Thyroid gland (tissue), 4 donors: Measurements from ENCODE around the gene RFX4. TPM values are rescaled to one million over a fixed set of nuclear protein-coding genes. Genes with fewer than 3 reads are reported as not detected.

ENCODE experiments used
- DNase-seq, 2 donors: peaks; one replicate each; pipeline ENCODE4 v3.0.0-alpha.2; 2019
- H3K27ac ChIP-seq, 3 donors: fragments of 200-600 bp; sonication (generic); 1 replicate in 2 of 3; 2 replicates in 1 of 3; pipeline ENCODE4 v1.5.1; 2016 to 2019; ENCODE audit warnings: mild to moderate bottlenecking in 1 of 3, moderate library complexity in 1 of 3
- H3K27me3 ChIP-seq: fragments of 200-600 bp; sonication (generic); one replicate; pipeline ENCODE4 v1.5.1; 2019
- H3K36me3 ChIP-seq, 2 donors: fragments of 200-600 bp; sonication (generic); one replicate each; pipeline ENCODE4 v1.5.1; 2016 to 2019
- H3K4me1 ChIP-seq, 2 donors: fragments of 200-600 bp; sonication (generic); one replicate each; pipeline ENCODE4 v1.5.1; 2017 to 2019
- H3K4me3 ChIP-seq, 3 donors: fragments of 200-600 bp; sonication (generic); replicated peaks in 1 of 3; 1 replicate in 2 of 3; 2 replicates in 1 of 3; pipeline ENCODE4 v1.5.1; 2016; ENCODE audit warnings: mild to moderate bottlenecking in 1 of 3
- H3K9me3 ChIP-seq: fragments of 200-600 bp; sonication (generic); one replicate; pipeline ENCODE4 v1.5.1; 2017
- POLR2A ChIP-seq, 2 donors: fragments of 450-650 bp; IDR thresholded peaks; one replicate each; pipeline ENCODE4 v1.6.1; 2017; ENCODE audit warnings: antibody characterized with exemption in 2 of 2, mild to moderate bottlenecking in 2 of 2, moderate library complexity in 1 of 2
- WGBS, 2 donors: methylation state at CpG; one replicate each; pipeline ENCODE4 v1.1.5; 2017; 5-methylcytosine and 5-hydroxymethylcytosine counted together
- intact Hi-C: fragments of 100-400 bp; cut with DNase I; formaldehyde crosslinking; loops from one replicate; pipeline ENCODE4 v1.15.1; 2023
- total RNA-seq, 4 donors: library from RNA; depleted of rRNA; stranded (reverse); fragments of >200 nt; gene quantifications; one replicate each; pipeline ENCODE4 v1.2.3, GENCODE V29; 2016
- TF ChIP-seq, protein P1 (sequence below), 6 experiments: fragments of 200-600 bp in 3 of 6; fragments of 450-650 bp in 3 of 6; sonication (generic) in 3 of 6; IDR thresholded peaks; one replicate each; pipeline ENCODE4 v1.5.1; 2016 to 2019; ENCODE audit warnings: antibody characterized with exemption in 6 of 6, mild to moderate bottlenecking in 2 of 6, inconsistent platforms in 1 of 6, moderate library complexity in 1 of 6

RFX4 gene
- total RNA-seq, 4 donors from 2014 or later, result 0.27 to 0.45 TPM; not detected in 2

GRCh38 chr12:106757623-106758348, 175.0 kb downstream of the RFX4 start:
- intact Hi-C loops, result no loop called here
- no peak for TF ChIP-seq POLR2A (IDR thresholded peaks at IDR 0.05)
- TF ChIP-seq, protein P1, sequence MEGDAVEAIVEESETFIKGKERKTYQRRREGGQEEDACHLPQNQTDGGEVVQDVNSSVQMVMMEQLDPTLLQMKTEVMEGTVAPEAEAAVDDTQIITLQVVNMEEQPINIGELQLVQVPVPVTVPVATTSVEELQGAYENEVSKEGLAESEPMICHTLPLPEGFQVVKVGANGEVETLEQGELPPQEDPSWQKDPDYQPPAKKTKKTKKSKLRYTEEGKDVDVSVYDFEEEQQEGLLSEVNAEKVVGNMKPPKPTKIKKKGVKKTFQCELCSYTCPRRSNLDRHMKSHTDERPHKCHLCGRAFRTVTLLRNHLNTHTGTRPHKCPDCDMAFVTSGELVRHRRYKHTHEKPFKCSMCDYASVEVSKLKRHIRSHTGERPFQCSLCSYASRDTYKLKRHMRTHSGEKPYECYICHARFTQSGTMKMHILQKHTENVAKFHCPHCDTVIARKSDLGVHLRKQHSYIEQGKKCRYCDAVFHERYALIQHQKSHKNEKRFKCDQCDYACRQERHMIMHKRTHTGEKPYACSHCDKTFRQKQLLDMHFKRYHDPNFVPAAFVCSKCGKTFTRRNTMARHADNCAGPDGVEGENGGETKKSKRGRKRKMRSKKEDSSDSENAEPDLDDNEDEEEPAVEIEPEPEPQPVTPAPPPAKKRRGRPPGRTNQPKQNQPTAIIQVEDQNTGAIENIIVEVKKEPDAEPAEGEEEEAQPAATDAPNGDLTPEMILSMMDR (IDR thresholded peaks at IDR 0.05), result no peak
- H3K4me1 ChIP-seq, result peaks cover 50 to 52% of the 10 kb centered on the region in 2 donors
- no peak overlapping the region for H3K4me3 ChIP-seq
- H3K27me3 ChIP-seq, result no peaks in the 10 kb centered on the region
- peak in 1 of 2 donors; percentile 43 for DNase-seq
- no peaks in the 10 kb centered on the region for H3K36me3 ChIP-seq
- H3K9me3 ChIP-seq, result no peaks in the 10 kb centered on the region
- 42 to 68% methylated on average over 6 of the region's 6 CpGs for WGBS, 2 donors
- peak overlapping the region; percentile 87 to 97 (median 89) for H3K27ac ChIP-seq

DNA sequence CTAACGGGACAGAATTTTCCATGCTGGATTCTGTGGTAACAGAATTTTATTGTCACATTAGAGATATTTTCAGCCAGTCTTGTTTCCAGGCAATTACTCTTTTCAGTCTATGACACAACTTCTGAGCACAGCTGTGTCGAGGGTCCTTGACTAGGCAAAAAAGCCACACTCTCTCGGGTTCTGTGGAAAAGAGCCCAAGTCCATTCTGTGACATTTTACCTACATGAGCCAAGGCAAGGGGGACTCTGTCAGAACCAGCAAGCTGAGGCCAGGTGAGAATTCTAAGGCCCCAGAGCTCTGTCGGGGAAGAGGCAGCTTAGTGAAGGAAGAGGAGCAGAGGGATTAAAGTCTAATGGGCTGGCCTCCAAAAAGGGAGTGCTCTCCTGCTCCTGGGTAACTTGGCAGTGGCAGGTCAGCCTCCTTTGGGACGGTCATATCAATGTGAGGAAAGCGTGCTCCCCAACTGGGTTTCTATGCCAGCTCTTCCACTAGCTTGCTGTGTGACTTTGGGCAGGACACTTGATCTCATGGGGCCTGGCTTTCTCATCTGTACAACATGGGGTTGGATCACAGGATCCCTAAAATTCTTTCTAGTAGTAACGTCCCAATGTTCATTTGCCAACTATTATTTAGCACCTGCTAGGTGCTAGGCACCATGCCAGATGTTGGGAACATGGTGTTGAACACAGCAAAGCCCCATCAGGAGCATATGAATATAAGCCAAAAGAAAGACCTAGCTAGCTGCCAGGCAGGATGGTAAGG, 175.7 kb downstream of the RFX4 start:
- peak overlapping the region; percentile 87 to 97 (median 89) for H3K27ac ChIP-seq
- H3K36me3 ChIP-seq, result no peaks in the 10 kb centered on the region
- intact Hi-C loops, result no loop called here
- no peak overlapping the region for H3K4me3 ChIP-seq
- DNase-seq, result peak; percentile 55 to 67
- no peaks in the 10 kb centered on the region for H3K27me3 ChIP-seq
- no peaks in the 10 kb centered on the region for H3K9me3 ChIP-seq
- H3K4me1 ChIP-seq, result peaks cover 56 to 58% of the 10 kb centered on the region in 2 donors
- TF ChIP-seq, protein P1 (IDR thresholded peaks at IDR 0.05), result no peak
- no peak for TF ChIP-seq POLR2A (IDR thresholded peaks at IDR 0.05)
- 48 to 55% methylated on average over 7 of the region's 7 CpGs for WGBS, 2 donors

DNA sequence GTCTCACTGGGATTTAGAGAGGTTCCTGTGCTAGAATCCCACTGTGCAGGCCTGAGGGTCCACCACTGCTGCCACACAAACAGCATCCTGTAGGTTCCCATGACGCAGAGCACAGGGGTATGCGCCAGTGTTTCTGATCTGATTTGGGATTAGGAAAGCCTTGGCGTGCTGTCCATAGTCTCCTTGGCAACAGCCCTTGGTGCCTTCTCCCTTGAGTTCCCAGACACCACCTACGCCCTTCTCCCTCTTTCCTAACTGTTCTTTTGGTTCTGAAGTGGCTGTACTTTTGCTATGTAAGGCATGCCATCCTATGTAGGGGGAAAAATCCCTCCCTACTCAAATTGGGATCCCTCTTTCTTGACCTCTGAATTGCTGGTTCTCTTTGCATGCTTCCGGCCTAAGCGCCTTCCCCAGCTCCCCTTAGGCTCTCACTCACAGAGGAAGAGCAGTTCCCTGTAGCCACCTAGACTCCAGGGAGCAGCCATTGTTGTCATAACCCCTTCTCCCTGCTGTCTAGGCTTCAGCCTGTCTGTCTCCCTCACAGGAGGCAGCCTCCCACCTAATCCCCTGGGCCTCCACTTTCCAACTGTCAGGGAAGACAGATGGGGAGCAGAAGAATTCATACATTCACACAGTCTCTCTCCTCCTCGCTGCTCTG, 176.9 kb downstream of the RFX4 start:
- Histone ChIP-seq H3K27me3 (no peaks in the 10 kb centered on the region), H3K4me3 (no peak overlapping the region), H3K27ac (peak overlapping the region; percentile 87 to 97 (median 89)), H3K36me3 (no peaks in the 10 kb centered on the region), H3K4me1 (peaks cover 65 to 67% of the 10 kb centered on the region in 2 donors), H3K9me3 (no peaks in the 10 kb centered on the region)
- 55 to 61% methylated on average over 7 of the region's 7 CpGs for WGBS, 2 donors
- intact Hi-C loops, result no loop called here
- peak in 1 of 2 donors; percentile 24 for DNase-seq
- TF ChIP-seq, protein P1 (IDR thresholded peaks at IDR 0.05), result no peak
- TF ChIP-seq POLR2A (IDR thresholded peaks at IDR 0.05), result no peak

GRCh38 chr12:106760184-106760531, 177.4 kb downstream of the RFX4 start:
- H3K9me3 ChIP-seq, result no peaks in the 10 kb centered on the region
- TF ChIP-seq, protein P1 (IDR thresholded peaks at IDR 0.05), result no peak
- TF ChIP-seq POLR2A (IDR thresholded peaks at IDR 0.05), result peak in 1 of 2 donors; percentile 81
- H3K4me3 ChIP-seq, result no peak overlapping the region
- intact Hi-C loops, result no loop called here
- peak overlapping the region; percentile 87 to 97 (median 89) for H3K27ac ChIP-seq
- peak; percentile 72 to 80 for DNase-seq
- no peaks in the 10 kb centered on the region for H3K27me3 ChIP-seq
- no peaks in the 10 kb centered on the region for H3K36me3 ChIP-seq
- peaks cover 68 to 72% of the 10 kb centered on the region in 2 donors for H3K4me1 ChIP-seq
- 14 to 15% methylated on average over 2 of the region's 2 CpGs for WGBS, 2 donors
